ENCODE results near the gene EID3. TPM values are rescaled to one million over a fixed set of nuclear protein-coding genes. Genes with fewer than 3 reads are reported as not detected.

Gene EID3
- total and polyA plus RNA-seq, 2 donors (not counting 1 experiment from before 2014, with no cell fraction given): 6.4 to 9.4 TPM

DNA sequence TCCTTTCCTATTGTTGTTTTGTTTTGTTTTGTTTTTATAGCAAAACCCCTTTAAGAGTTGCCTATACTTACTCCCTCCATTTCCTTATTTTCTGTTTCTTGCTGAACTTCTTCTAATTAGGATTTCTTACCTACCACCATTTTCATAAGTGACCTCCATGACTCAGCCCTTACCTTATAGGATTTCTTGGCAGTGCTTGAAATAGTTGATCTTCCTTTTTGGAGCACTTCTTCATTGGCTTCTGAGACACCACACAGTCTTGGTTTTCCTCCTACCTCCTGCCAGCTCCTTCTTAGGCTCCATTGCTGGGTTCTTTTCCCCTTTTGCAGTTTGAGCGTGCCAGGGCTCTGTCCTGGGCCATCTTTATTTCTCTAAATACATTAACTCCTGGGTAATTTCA, 23.4 kb upstream of the EID3 start:
- no peaks in the 10 kb centered on the region for H3K9me3 ChIP-seq (ENCODE audit: control extremely low read depth in 1 of 3, control insufficient read depth in 2 of 3, insufficient read depth in 1 of 3, low read length in 2 of 3)
- H2AFZ ChIP-seq (ENCODE audit: insufficient read depth, low read depth, low read length, poor library complexity, severe bottlenecking): no peak overlapping the region
- peaks cover 11 to 13% of the 10 kb centered on the region in 2 donors for H3K4me1 ChIP-seq (ENCODE audit: control insufficient read depth in 2 of 2, insufficient read depth in 2 of 2, low read length in 2 of 2)
- H3K27me3 ChIP-seq (replicated peaks in 1 of 4; ENCODE audit: control extremely low read depth in 1 of 4, control insufficient read depth in 3 of 4, insufficient read depth in 4 of 4, low read length in 3 of 4): no peaks in the 10 kb centered on the region
- peaks cover 12% of the 10 kb centered on the region for H3K4me1 Mint-ChIP-seq
- H4K20me1 ChIP-seq (ENCODE audit: control insufficient read depth, insufficient read depth, low read length, poor library complexity, severe bottlenecking): no peaks in the 10 kb centered on the region
- no CpG with 5 or more reads among the region's 1 CpG for WGBS (ENCODE audit: insufficient coverage)
- no peak for ATAC-seq (ENCODE audit: low read depth)
- DNase-seq: no peak
- H3K9me3 Mint-ChIP-seq (ENCODE audit: insufficient read depth): no peaks in the 10 kb centered on the region
- TF ChIP-seq EZH2 (IDR thresholded peaks at IDR 0.05; ENCODE audit: borderline replicate concordance, insufficient read depth, low read depth, low read length, poor library complexity, severe bottlenecking): no peak
- TF ChIP-seq, protein P1, sequence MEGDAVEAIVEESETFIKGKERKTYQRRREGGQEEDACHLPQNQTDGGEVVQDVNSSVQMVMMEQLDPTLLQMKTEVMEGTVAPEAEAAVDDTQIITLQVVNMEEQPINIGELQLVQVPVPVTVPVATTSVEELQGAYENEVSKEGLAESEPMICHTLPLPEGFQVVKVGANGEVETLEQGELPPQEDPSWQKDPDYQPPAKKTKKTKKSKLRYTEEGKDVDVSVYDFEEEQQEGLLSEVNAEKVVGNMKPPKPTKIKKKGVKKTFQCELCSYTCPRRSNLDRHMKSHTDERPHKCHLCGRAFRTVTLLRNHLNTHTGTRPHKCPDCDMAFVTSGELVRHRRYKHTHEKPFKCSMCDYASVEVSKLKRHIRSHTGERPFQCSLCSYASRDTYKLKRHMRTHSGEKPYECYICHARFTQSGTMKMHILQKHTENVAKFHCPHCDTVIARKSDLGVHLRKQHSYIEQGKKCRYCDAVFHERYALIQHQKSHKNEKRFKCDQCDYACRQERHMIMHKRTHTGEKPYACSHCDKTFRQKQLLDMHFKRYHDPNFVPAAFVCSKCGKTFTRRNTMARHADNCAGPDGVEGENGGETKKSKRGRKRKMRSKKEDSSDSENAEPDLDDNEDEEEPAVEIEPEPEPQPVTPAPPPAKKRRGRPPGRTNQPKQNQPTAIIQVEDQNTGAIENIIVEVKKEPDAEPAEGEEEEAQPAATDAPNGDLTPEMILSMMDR (IDR thresholded peaks at IDR 0.05): no peak
- no peak overlapping the region for H3K27ac ChIP-seq (ENCODE audit: low read length in 2 of 2)
- H3K79me2 ChIP-seq (ENCODE audit: control insufficient read depth, insufficient read depth, low read length): no peaks in the 10 kb centered on the region
- no peak overlapping the region for H3K27ac Mint-ChIP-seq
- no peak overlapping the region for H3K4me3 Mint-ChIP-seq
- no peak overlapping the region for H3K4me3 ChIP-seq (ENCODE audit: control extremely low read depth in 1 of 5, extremely low read depth in 1 of 5, insufficient read depth in 1 of 5, low read depth in 2 of 5, low read length in 4 of 5)
- no peaks in the 10 kb centered on the region for H3K36me3 ChIP-seq (replicated peaks in 1 of 2; ENCODE audit: control extremely low read depth in 1 of 2, control insufficient read depth in 1 of 2, extremely low read depth in 1 of 2, insufficient read depth in 2 of 2, low read length in 1 of 2)
- no peaks in the 10 kb centered on the region for H3K27me3 Mint-ChIP-seq
- H3K4me2 ChIP-seq (replicated peaks; ENCODE audit: low read depth, low read length, poor library complexity, severe bottlenecking): no peak overlapping the region
- no peak overlapping the region for H3K9ac ChIP-seq (ENCODE audit: low read length)
- intact Hi-C loops (cut with micrococcal nuclease): no loop called here
- POLR2A ChIA-PET: no interaction called here
- CTCF ChIA-PET: interaction anchor here (0.6 kb wide), 1 partner anchor 844 kb away, joined by 3 read pairs; no protein-coding TSS in a partner anchor

DNA sequence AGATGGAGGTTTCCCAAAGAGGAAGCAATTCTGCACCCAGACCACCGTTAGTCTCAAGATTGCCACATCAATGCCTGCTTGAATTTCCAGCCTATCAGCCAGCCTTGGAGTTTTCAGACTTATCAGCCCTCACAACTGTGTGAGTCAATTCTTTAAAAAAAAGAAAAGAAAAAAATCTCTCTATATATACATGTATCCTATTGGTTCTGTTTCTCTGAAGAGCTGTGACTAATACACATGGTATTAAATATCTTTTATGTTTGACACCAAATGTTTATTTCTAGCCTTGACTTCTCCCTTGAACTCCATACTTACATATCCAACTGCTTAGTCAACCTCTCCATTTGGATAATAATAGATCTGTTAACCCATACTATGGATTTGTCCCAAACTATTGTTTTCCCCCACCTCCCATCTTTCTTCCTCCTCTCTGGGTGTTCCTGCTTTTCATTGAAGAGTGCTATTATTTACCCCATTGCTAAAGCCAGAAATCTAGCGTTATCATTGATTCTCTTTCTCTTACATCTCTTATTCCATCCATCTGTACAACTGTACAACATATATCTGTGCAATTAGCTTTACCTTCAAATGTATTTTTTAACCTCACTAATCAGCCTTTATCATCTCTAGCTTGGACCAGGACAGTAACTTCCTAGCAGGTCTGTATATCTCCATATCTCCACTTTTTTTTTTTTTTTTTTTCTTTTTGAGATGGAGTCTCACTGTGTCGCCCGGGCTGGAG, 22.7 kb upstream of the EID3 start:
- H3K4me1 ChIP-seq (ENCODE audit: control insufficient read depth in 2 of 2, insufficient read depth in 2 of 2, low read length in 2 of 2): peaks cover 10 to 11% of the 10 kb centered on the region in 2 donors
- DNase-seq: no peak
- no peaks in the 10 kb centered on the region for H3K79me2 ChIP-seq (ENCODE audit: control insufficient read depth, insufficient read depth, low read length)
- no peak overlapping the region for H3K4me2 ChIP-seq (replicated peaks; ENCODE audit: low read depth, low read length, poor library complexity, severe bottlenecking)
- H3K27ac ChIP-seq (ENCODE audit: low read length in 2 of 2): no peak overlapping the region
- H3K9me3 Mint-ChIP-seq (ENCODE audit: insufficient read depth): no peaks in the 10 kb centered on the region
- POLR2A ChIA-PET: no interaction called here
- H3K4me3 ChIP-seq (ENCODE audit: control extremely low read depth in 1 of 5, extremely low read depth in 1 of 5, insufficient read depth in 1 of 5, low read depth in 2 of 5, low read length in 4 of 5): no peak overlapping the region
- no peak for ATAC-seq (ENCODE audit: low read depth)
- intact Hi-C loops (cut with micrococcal nuclease): no loop called here
- H3K9ac ChIP-seq (ENCODE audit: low read length): no peak overlapping the region
- no peaks in the 10 kb centered on the region for H4K20me1 ChIP-seq (ENCODE audit: control insufficient read depth, insufficient read depth, low read length, poor library complexity, severe bottlenecking)
- H3K4me1 Mint-ChIP-seq: peaks cover 12% of the 10 kb centered on the region
- WGBS (ENCODE audit: insufficient coverage): 100% methylated on average over 1 of the region's 4 CpGs
- no peaks in the 10 kb centered on the region for H3K27me3 ChIP-seq (replicated peaks in 1 of 4; ENCODE audit: control extremely low read depth in 1 of 4, control insufficient read depth in 3 of 4, insufficient read depth in 4 of 4, low read length in 3 of 4)
- CTCF ChIA-PET: no interaction called here
- no peak overlapping the region for H3K4me3 Mint-ChIP-seq
- H3K27ac Mint-ChIP-seq: no peak overlapping the region
- no peak for TF ChIP-seq EZH2 (IDR thresholded peaks at IDR 0.05; ENCODE audit: borderline replicate concordance, insufficient read depth, low read depth, low read length, poor library complexity, severe bottlenecking)
- H3K27me3 Mint-ChIP-seq: no peaks in the 10 kb centered on the region
- H2AFZ ChIP-seq (ENCODE audit: insufficient read depth, low read depth, low read length, poor library complexity, severe bottlenecking): no peak overlapping the region
- H3K36me3 ChIP-seq (replicated peaks in 1 of 2; ENCODE audit: control extremely low read depth in 1 of 2, control insufficient read depth in 1 of 2, extremely low read depth in 1 of 2, insufficient read depth in 2 of 2, low read length in 1 of 2): no peaks in the 10 kb centered on the region
- H3K9me3 ChIP-seq (ENCODE audit: control extremely low read depth in 1 of 3, control insufficient read depth in 2 of 3, insufficient read depth in 1 of 3, low read length in 2 of 3): no peaks in the 10 kb centered on the region

Data from B cell (primary cell).